GM21390 (cell line): Measurements from ENCODE around the gene KLF12.

Experiments
- ATAC-seq: cut with Tn5 transposase; IDR thresholded peaks from one replicate; pipeline ENCODE4 v1.9.1; 2021; ENCODE audit not compliant: unreplicated experiment

KLF12 gene

GRCh38 chr13:74135326-74136083, 1.3 kb upstream of the KLF12 start:
- peak; percentile 46 for ATAC-seq

DNA sequence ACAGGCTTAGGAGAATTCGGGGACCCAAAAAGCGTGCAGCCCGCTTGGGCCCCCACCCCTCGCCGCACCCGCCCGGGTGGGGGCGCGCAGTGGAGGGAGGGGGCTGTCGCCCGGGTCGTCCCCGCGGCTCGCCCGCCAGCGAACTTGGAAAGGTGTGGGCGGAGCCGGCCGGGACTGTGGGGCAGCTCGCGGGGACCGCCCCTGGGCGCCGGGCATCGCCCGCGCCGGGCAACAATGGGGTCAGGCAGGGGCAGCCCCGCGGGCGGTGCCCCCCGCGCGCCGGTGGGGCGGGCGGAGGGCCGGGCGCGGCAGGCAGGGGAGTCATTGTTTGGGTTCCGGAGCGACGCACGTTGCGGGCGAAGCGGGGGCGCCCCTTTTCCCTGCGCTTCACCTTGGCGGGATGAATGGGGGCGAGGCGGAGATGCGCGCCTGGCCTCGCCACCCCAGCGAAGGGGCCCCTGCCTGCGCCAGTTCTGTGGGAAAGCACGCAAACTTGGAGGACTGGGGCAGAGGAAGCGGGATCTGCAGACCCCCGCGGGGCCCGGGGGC, 647 bp upstream of the KLF12 start:
- ATAC-seq, result peak; percentile 26

DNA sequence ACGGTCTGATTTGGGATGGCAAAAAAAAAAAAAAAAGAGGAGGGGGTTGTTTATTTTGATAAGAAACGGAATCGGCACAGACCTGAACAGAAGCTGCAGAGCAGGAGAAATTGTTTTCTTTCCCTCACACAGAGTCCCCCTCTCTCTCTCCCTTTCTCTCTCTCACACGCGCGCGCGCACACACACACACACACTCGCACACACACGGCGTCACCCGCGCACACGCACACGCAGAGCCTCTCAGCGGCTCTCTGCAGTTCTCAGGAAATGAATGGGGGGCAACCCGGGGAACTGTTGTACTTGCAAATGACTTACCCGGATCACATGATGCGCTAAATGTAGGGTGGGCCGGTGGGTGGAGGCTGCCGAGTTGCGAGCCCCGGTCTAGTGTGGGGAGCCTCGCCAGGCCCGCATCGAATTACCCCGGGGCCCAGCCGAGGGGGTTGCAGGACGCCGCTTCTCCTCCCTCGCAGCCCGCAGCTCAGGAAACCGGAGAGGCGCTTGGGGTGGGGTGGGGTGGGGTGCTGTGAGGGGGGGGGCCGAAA, 475 bp downstream of the KLF12 start:
- peak; percentile 36 for ATAC-seq

GRCh38 chr13:74132776-74133656, 1.2 kb downstream of the KLF12 start:
- ATAC-seq, result no peak

- ATAC-seq, result no peak
Measured at GRCh38 chr13:74132152-74132775, 1.9 kb downstream of the KLF12 start.

DNA sequence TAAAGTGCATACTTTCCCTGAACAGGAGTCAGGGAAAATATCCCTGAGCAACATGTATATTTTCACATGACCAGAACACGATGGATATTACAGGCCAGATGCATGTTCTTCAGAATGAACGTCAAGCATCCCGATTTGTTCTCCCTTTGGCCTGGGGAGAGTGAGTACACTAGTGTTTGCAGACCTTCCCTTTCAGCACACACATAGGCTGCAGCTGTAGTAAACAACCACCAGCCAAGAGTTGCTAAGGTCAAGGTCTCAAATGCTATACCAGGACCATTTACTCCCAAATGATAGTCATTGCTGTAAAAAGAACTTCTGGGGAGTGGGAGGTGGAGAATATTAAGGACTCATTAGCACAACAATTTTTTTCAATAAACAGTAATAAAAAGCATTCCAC, 3.0 kb downstream of the KLF12 start:
- no peak for ATAC-seq

DNA sequence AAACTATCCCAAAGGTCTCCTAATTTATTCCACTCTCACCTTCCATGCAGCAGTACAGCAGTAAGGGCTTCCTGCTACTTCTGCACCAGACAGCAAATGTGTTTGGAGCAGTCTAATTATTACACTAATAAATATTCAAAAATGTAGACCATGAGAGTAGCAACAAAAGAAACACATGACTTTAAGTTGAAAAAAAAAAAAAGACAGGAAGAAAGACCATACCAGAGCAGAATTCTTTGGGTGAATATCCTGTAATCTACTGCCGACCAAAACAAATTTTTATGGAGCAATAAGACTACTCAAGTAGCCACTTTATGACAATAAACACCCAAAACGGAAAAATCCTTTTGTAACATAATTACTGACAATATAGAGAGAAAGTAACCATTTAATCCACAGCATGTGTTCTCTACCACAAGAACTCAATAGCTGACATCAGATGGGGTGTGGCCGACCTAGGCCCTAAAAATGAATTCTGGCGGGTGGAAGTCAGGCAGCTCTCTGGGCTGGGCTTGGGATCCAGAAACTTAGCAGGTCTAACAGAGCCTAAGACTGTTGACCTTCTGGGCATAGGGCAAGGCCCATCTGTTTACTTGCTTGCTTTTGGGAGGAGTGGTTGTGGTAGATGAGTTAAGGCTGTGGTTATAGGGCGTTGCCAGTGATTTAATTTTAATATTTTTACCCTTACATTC, 4.6 kb downstream of the KLF12 start:
- no peak for ATAC-seq

- no peak for ATAC-seq
Measured at GRCh38 chr13:74128156-74128767, 5.9 kb downstream of the KLF12 start.

GRCh38 chr13:74118328-74118727, 15.9 kb downstream of the KLF12 start:
- ATAC-seq, result no peak

DNA sequence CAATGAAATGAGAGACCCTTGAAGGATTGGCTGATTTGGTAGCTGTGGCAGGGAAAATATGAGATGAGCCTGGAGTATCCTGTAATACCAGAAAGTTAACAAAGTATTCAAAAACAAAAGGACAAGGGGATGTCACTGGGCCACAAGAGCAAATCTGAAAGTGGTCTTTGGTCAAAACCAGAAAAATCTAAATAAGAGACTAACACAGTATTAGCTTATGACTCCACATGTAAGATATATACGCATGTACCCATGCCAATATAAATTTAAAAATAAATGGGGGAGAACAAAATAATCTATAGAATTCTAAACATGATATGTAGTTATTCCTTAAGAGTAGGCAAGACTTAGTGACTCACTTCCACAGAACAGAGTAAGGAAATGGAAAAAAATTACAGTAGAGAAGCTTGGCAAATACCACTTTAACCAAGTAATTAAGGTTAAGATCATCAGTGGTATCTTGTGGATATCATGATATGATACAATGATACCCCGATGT, 16.9 kb downstream of the KLF12 start:
- ATAC-seq, result no peak

DNA sequence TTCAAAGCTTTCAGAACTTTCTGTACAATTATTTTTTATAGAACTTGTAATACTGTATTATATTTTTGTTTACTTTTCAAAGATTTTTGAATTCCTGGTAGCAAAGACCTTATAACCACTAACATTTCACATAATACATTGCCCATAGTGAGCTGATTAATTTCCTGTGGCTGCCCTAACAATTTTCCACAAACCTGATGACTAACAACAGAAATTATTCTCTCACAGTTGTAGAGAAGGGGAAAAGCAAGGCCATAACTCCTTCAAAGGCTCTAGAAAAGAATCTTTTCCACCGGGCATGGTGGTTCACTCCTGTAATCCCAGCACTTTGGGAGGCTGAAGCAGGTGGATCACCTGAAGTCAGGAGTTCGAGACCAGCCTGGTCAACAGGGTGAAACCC, 19.1 kb downstream of the KLF12 start:
- no peak for ATAC-seq

GRCh38 chr13:74114641-74115040, 19.6 kb downstream of the KLF12 start:
- no peak for ATAC-seq

DNA sequence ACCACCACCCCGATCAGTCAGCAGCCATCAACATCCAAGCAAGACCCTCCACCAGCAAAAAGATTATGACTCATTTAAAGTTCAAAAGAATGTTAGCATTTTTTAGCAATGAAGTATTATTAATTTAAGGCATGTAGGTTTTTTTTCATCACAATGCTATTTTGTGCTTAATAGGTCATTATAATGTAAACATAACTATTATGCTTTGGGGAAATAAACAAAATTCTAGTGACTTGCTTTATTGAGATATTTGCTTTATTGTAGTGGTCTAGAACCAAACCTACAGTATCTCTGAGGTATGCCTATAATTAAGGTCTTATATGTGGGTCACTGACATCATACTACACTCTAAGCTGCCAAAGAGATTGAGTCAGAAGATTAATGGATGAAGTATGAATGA, 20.0 kb downstream of the KLF12 start:
- ATAC-seq, result no peak

DNA sequence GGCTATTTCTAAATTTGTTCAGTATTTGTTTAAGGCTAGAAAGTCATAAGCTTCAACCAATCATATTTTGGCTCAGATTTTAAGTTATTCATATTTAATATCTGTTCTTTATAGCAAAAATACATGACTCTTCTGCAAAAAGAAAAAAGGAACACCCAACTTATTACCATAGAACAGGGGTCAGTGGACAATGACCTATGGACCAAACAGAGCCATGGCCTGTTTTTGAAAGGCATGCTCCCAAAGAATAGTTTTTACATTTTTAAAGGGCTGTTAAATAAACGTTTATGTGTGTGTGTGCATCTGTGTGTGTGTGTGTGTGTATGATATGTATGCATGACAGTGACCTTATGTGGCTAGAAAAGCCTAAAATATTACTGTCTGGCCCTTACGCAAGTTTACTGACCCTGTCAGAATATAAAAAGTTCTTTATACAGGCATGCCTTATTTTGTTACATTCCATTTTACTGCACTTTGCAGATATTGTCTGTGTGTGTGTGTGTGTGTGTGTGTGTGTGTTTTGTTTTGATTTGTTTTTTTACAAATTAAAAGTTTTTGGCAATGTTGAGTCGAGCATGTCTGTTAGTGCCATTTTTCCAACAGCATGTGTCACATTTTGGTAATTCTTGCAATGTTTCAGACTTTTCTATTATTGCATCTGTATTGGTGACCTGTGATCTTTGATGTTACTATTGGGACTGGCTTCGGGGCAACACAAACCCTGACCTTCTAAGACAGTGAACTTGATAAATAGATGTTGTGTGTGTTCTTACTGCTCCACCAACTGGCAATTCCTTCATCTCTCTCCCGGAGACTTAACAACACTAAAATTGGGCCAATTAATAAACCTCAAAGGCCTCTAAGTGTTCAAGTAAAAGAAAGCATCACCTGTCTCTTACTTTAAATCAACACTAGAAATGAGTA, 22.0 kb downstream of the KLF12 start:
- no peak for ATAC-seq

GRCh38 chr13:74111399-74111798, 22.8 kb downstream of the KLF12 start:
- ATAC-seq, result no peak

DNA sequence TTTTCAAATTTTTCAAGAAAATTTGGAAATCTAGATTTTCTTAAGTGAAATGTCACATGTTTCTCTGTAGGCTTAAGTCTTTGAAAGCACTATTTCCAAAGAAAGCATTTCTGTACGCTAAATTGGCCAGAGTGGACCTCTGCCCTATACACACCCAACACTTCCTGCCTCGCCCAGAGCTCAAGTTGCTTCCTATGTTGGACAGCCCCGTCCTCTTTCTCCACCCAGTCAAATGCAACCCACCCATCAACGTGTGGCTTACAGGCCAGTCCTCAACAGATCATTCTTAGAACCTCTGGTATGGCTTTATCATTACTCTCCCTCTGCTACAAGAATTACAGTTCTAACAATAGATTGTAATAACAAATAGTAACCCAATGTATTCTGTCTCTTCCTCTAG, 24.2 kb downstream of the KLF12 start:
- ATAC-seq, result no peak

- ATAC-seq, result no peak
Measured at GRCh38 chr13:74107598-74107997, 26.6 kb downstream of the KLF12 start.

DNA sequence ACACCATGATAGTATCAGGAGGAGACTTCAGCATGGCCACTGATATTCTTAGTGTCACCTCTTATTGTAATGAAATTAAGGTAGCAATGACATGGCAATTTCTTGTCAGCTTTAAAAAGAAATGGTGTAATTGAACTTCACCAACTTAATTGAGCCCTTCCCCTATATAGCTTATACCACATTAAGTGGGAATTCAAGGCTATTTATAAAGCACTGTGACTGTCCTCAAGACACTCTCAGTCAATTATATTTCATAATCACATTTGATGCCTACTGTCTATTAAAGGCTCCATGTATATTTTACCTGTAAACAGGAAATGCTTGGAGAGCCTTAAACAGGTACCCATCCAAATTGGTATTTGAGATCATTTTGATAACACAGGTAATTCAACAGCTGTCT, 28.3 kb downstream of the KLF12 start:
- ATAC-seq, result no peak
